NCI-H128 (cell line): ENCODE measurements around the gene MORN1.

Experiments
- DNase-seq: peaks from one replicate; lab custom pipeline; 2025; ENCODE audit not compliant: unreplicated experiment; lab: John Stamatoyannopoulos, UW

The MORN1 gene

GRCh38 chr1:2353551-2354438 is 37.6 kb downstream of the MORN1 start:
- no peak for DNase-seq

- DNase-seq, result no peak
These were observed 38.3 kb downstream of the MORN1 start for GRCh38 chr1:2352897-2353550.

- no peak for DNase-seq
These were observed 38.9 kb downstream of the MORN1 start for GRCh38 chr1:2352341-2352896.

GRCh38 chr1:2351723-2352122 is 39.6 kb downstream of the MORN1 start:
- no peak for DNase-seq

- no peak for DNase-seq
These were observed 40.3 kb downstream of the MORN1 start for GRCh38 chr1:2350911-2351655.

GRCh38 chr1:2350501-2350900 is 40.9 kb downstream of the MORN1 start:
- DNase-seq, result no peak

GRCh38 chr1:2349806-2350205 is 41.5 kb downstream of the MORN1 start:
- DNase-seq, result no peak

GRCh38 chr1:2348346-2349325 is 42.7 kb downstream of the MORN1 start:
- DNase-seq, result no peak

- no peak for DNase-seq
These were observed 43.5 kb downstream of the MORN1 start for GRCh38 chr1:2347896-2348295.

- DNase-seq, result no peak
These were observed 44.0 kb downstream of the MORN1 start for GRCh38 chr1:2347409-2347785.

GRCh38 chr1:2346691-2347408 is 44.5 kb downstream of the MORN1 start:
- DNase-seq, result no peak

- no peak for DNase-seq
These were observed 45.9 kb downstream of the MORN1 start for GRCh38 chr1:2345297-2346075.

- no peak for DNase-seq
These were observed 46.5 kb downstream of the MORN1 start for GRCh38 chr1:2344744-2345296.

- no peak for DNase-seq
These were observed 47.2 kb downstream of the MORN1 start for GRCh38 chr1:2344121-2344681.

GRCh38 chr1:2343023-2343935 is 48.1 kb downstream of the MORN1 start:
- DNase-seq, result no peak

GRCh38 chr1:2342384-2343022 is 48.9 kb downstream of the MORN1 start:
- no peak for DNase-seq
